HG03064 (cell line): ENCODE measurements around the gene S100Z.
"Not testable (repeated sequence)": the region's sequence is repeated elsewhere in the genome, so short reads cannot be mapped to it uniquely, and the experiment has no call there.

ENCODE experiments used
- ATAC-seq: cut with Tn5 transposase; IDR thresholded peaks from one replicate; pipeline ENCODE4 v1.9.1; 2021; ENCODE audit warnings: low read depth; ENCODE audit not compliant: unreplicated experiment

The S100Z gene

GRCh38 chr5:76867827-76868693 lies 18.2 kb downstream of the S100Z start:
- ATAC-seq: no peak

GRCh38 chr5:76870046-76870445 lies 20.2 kb downstream of the S100Z start:
- ATAC-seq: no peak

GRCh38 chr5:76874088-76874581 lies 24.3 kb downstream of the S100Z start:
- no peak for ATAC-seq

- no peak for ATAC-seq
Observed at GRCh38 chr5:76888733-76889300, 39.0 kb downstream of the S100Z start.

GRCh38 chr5:76893294-76893693 lies 43.5 kb downstream of the S100Z start:
- ATAC-seq: no peak

GRCh38 chr5:76896196-76896595 lies 46.4 kb downstream of the S100Z start:
- ATAC-seq: no peak

GRCh38 chr5:76901522-76901921 lies 51.7 kb downstream of the S100Z start:
- no peak for ATAC-seq

GRCh38 chr5:76908166-76908565 lies 58.4 kb downstream of the S100Z start:
- ATAC-seq: no peak

GRCh38 chr5:76910344-76910933 lies 60.6 kb downstream of the S100Z start:
- not testable (repeated sequence) for ATAC-seq

GRCh38 chr5:76914671-76915070 lies 64.9 kb downstream of the S100Z start:
- ATAC-seq: not testable (repeated sequence)

- ATAC-seq: no peak
Observed at GRCh38 chr5:76918539-76918938, 68.7 kb downstream of the S100Z start.

GRCh38 chr5:76920491-76920890 lies 70.7 kb downstream of the S100Z start:
- no peak for ATAC-seq

GRCh38 chr5:76926329-76927105 lies 76.7 kb downstream of the S100Z start:
- ATAC-seq: no peak

- ATAC-seq: no peak
Observed at GRCh38 chr5:76927961-76928360, 78.1 kb downstream of the S100Z start.

GRCh38 chr5:76930083-76930482 lies 80.3 kb downstream of the S100Z start:
- ATAC-seq: no peak

GRCh38 chr5:76938177-76938576 lies 88.4 kb downstream of the S100Z start:
- no peak for ATAC-seq

GRCh38 chr5:76941000-76941399 lies 91.2 kb downstream of the S100Z start:
- ATAC-seq: no peak

GRCh38 chr5:76941442-76941841 lies 91.6 kb downstream of the S100Z start:
- no peak for ATAC-seq

- no peak for ATAC-seq
Observed at GRCh38 chr5:76942581-76942980, 92.8 kb downstream of the S100Z start.

- no peak for ATAC-seq
Observed at GRCh38 chr5:76943006-76943405, 93.2 kb downstream of the S100Z start.

- no peak for ATAC-seq
Observed at GRCh38 chr5:76944638-76945037, 94.8 kb downstream of the S100Z start.
